HG03571 (cell line): ENCODE measurements around the gene CRIP1.
A peak's percentile ranks its signal among the peaks of the same experiment; 100 is the strongest.

ENCODE experiments used
- ATAC-seq: cut with Tn5 transposase; IDR thresholded peaks from one replicate; pipeline ENCODE4 v1.9.1; 2021; ENCODE audit not compliant: unreplicated experiment

CRIP1 gene

DNA sequence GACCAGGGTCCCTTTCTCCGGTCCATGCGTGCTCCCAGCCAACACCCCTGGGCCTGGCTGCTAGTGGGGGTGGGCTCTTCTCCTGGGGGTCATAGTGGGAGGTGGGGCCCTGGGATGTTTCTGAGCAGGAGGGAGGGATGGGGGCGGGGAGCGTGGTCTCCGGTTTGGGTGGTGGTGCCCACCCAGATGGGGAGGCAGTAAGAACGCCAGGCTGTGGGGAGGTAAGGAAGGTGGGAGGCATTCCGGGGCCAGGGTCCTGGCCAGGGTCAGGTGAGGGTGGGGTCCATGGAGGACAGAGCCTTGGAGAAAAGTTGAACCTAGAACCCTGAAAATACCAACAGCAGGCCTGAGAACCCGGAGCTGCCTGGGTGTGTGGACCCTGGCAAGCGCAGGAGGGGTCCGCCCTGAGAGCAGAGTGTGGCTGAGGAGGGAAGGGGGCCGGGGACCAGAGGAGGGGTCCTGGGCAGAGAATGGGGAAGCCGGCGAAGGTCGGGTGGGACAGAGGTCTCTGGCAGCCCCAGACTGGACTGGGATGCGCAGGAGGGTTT, 6.4 kb upstream of the CRIP1 start:
- ATAC-seq, result no peak

DNA sequence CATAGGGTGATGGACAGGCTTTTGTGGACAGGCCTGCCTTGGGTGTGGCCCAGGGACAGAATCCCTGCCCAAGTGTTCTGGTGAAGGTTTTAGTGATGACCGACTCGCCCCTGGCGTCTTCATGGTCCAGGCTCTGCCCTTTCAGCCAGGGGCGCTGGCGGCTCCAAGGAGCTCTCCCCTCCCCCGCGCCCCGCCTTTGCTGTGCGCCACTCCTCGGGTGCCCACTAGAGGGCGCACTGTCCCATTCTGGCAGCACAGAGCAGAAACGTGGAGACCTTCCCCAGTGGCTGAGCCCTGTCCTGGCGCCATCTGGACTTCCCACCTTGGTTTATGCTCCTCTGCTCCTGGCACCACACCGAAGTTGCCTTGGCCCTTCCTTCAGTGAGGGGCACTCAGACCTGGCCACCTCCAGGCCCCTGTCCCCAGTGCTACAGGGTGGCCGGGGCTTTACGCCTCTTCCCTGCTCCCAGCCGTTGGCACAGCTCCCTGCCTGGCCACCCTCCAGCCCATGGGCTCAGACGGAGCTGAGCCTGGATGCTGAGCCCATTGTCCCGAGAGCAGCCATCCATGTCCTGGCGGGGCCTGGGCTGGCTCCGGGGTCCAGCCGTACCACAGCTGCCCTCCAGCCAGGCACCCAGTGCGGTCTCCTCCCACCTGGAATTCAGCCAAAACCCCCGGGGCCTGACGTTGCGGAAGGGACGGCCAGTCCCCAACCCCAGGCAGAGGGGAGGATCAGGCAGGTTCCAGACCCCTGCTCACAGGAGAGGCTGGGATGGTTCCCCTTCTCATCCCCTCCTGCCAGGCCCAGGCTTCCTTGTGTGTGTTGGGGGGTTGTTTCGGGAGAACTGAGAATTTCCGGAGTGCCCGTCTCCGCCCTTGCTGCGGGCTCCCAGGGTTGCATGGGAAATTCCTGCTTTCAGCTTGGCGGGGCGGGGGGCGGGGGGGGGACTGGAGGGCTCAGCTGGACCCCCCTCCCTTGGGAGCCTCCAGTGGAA, 5.6 kb upstream of the CRIP1 start:
- peak; percentile 38 for ATAC-seq

- no peak for ATAC-seq
Observed at GRCh38 chr14:105481886-105482457, 4.7 kb upstream of the CRIP1 start.

- ATAC-seq, result no peak
Observed at GRCh38 chr14:105482486-105483110, 4.1 kb upstream of the CRIP1 start.

DNA sequence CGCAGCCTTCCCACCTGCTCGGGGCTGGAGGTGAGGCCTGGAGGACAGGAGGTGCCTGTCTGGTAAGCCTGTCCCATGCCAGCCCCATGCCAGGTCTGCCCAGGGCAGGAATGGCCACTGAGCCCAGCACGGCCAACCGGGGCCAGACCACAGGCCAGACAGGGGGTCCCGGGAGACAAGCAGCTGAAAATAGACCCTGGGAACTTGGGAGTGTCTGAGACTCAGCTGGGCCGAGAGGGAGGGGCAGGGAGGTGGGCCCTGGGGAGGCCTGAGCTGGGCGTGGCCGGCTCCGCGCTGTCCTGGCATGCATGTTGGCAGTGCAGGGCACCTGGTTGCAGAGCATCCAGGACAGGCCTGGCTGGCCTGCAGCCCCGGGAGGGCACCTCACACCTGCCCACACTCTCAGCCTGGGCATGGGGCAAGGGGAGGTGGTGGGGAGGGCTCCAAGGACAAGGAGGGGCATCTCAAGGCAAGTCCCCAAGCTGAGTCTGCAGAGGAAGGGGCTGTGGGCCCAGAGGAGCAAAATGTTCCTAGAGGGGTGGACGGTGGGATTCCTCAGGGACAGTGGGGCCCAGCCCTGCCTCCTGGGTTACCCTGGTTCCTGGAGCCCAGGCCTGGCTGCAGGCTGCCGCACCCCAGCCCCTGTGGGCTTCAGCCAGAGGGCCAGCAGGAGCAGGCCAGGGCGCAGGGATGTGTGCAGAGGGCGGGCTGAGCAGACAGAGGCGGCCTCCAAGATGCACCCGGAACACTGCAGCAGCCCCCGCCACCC, 3.2 kb upstream of the CRIP1 start:
- no peak for ATAC-seq

DNA sequence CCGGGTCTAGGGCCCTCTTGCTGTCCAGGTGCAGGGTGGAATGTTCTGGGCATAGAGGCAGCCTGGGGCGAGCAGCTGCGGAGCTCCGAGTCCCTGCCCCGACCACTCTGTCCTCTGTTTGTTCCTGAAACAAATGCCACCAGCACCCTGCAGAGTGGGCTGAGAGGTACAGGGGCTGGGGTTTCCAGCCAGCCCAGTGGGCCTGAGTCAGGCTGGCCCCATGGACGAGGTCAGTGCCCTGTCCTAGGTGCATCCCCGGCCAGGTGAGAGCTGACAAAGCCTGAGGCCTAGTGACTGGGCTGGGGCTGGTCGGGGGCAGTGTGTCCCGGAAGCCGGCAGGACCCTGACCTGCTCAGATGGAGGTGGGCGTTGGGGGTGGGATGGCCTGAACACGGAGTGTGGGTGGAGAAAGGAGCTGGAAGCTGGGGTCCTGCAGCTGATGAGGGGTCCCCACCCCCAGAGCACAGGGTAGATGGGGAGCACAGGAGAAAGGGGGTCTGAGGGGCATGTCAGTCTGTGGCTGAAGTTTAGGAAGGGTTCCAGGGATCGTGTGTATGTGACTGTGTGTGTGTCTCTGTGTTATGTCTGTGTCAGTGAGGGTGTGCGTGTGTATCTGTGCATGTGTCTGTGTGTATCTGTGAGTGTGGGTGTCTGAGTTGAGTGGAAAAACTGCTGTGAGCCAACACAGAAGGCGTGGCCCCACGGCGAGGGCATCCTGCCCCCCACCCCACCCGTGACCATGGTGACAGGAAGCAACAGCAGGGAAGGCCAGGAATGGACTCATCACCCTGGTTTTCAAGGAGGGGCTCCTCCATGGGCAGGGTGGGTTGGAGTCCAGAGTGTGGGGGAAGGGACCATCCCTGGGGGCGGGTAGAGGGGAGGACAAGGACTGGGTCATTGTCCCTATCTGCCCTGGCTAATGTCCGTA, 2.4 kb upstream of the CRIP1 start:
- no peak for ATAC-seq

GRCh38 chr14:105484997-105485393, 1.7 kb upstream of the CRIP1 start:
- no peak for ATAC-seq

- no peak for ATAC-seq
Observed at GRCh38 chr14:105485739-105486162, 935 bp upstream of the CRIP1 start.

GRCh38 chr14:105486974-105487448, 325 bp downstream of the CRIP1 start:
- ATAC-seq, result no peak

GRCh38 chr14:105487449-105487985, 831 bp downstream of the CRIP1 start:
- ATAC-seq, result no peak

GRCh38 chr14:105487986-105488777, 1.5 kb downstream of the CRIP1 start:
- ATAC-seq, result no peak

GRCh38 chr14:105488781-105489541, 2.3 kb downstream of the CRIP1 start:
- no peak for ATAC-seq

GRCh38 chr14:105489542-105490266, 3.0 kb downstream of the CRIP1 start:
- no peak for ATAC-seq

DNA sequence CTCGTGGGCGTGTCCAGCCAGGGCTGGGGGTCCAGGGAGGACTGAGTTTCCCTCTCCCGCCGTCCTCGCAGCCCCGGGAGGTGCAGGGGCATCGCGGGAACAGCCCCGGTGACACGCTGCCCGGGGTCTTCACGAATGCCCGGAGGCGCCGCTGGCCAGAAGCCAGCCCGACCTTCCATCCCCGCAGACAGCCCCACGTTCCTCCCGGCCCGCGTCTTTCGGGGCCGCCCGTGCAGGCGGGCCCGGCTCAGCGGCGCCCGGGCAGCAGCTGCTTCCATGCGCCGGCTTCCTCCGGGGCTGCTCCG, 3.5 kb downstream of the CRIP1 start:
- peak; percentile 0 for ATAC-seq

DNA sequence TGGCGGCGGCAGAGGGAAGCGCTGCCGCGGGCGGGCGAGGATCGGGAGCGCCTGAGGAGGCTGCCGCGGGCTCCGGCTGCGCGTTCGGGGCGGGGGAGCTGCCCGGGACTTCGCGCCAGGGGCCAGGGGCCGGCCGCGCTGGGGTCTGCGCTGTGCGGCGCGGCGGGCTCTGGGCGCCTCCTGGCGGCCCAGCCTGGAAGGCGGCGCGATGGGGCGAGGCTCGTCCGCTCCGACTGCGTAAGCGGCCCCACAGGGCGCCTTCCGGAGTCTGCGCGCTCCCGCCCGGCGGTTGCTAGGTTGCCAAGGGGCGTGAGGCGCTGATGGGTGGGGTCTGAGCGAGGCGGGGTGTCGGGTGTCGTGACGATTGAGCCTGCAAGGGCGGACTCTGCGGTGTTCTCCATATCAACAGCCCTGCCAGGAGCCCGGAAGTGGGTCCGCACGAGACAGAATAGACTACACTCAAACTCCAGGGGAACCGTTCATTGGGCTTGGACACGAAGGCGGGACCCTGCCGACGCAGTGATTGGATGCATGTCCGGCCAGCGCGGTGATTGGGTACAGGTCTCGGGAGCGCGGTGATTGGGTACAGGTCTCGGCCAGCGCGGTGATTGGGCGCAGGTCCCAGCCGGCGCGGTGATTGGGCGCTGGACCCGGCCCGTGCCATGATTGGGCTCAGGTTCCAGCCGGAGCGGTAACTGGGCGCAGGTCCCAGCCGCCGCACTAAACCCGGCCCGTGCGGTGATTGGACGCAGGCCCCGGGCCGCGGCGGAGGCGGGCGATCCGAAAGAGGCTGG, 4.1 kb downstream of the CRIP1 start, which contains the start of gene TEDC1:
Gene TEDC1 (plus strand): TSS at position 675 of the 794 bp plus-strand sequence. CDS start 130 bp downstream, outside the sequence.
- peak; percentile 58 for ATAC-seq

GRCh38 chr14:105491366-105491973, 4.8 kb downstream of the CRIP1 start:
- no peak for ATAC-seq
